Measurements from ENCODE around the gene TTC39B.

Gene TTC39B

DNA sequence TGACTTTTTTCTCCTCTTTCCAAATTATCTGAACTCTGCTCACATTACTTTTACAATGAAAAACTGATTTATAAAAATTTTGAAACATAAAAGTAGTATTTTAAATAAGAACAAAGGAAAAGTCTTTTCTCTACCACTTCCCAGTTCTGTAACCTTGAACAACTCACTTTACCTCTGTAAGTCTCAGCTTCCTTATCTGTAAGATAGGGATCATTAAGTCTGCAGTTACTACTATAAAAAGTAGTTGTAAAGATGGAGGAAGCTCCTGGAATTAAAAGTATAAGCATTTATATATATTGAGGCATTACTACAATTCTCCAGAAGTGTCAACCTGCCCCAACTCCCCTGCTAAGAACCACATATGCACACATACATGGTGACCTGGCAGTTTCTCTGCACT is 88.0 kb downstream of the TTC39B start:
- Histone ChIP-seq H3K36me3 (ENCODE audit: control insufficient read depth, insufficient read depth, low read length) (no peaks in the 10 kb centered on the region), H3K27me3 (replicated peaks; ENCODE audit: control insufficient read depth, insufficient read depth, low read length) (no peaks in the 10 kb centered on the region), H3K4me3 (replicated peaks; ENCODE audit: low read depth, low read length) (no peak overlapping the region)
- DNase-seq (ENCODE audit: extremely low read depth, insufficient read length), result no peak
- TF ChIP-seq, protein P1, sequence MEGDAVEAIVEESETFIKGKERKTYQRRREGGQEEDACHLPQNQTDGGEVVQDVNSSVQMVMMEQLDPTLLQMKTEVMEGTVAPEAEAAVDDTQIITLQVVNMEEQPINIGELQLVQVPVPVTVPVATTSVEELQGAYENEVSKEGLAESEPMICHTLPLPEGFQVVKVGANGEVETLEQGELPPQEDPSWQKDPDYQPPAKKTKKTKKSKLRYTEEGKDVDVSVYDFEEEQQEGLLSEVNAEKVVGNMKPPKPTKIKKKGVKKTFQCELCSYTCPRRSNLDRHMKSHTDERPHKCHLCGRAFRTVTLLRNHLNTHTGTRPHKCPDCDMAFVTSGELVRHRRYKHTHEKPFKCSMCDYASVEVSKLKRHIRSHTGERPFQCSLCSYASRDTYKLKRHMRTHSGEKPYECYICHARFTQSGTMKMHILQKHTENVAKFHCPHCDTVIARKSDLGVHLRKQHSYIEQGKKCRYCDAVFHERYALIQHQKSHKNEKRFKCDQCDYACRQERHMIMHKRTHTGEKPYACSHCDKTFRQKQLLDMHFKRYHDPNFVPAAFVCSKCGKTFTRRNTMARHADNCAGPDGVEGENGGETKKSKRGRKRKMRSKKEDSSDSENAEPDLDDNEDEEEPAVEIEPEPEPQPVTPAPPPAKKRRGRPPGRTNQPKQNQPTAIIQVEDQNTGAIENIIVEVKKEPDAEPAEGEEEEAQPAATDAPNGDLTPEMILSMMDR (IDR thresholded peaks at IDR 0.05; ENCODE audit: insufficient read depth, low read length, poor library complexity, severe bottlenecking), result no peak

DNA sequence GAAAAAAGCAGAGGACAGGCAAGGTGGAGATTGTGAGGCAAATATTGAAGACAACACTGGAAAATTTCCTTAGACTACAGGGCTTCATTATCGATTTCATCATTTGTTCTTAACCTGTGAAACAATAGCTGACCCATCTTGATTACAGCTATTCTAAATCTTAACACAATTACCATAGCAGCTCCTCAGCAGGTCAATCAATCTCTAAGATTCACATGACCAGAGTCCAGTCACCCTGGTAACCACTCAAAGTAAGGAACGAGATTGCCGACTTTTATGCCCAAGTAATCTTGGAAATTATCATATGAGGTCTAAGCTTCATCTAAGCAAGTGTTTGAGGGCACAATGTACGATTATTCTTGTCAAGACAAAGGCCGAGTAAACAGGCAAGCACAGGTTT is 93.8 kb downstream of the TTC39B start:
- Histone ChIP-seq H3K36me3 (ENCODE audit: control insufficient read depth, insufficient read depth, low read length) (no peaks in the 10 kb centered on the region), H3K27me3 (replicated peaks; ENCODE audit: control insufficient read depth, insufficient read depth, low read length) (no peaks in the 10 kb centered on the region), H3K4me3 (replicated peaks; ENCODE audit: low read depth, low read length) (no peak overlapping the region)
- TF ChIP-seq, protein P1 (IDR thresholded peaks at IDR 0.05; ENCODE audit: insufficient read depth, low read length, poor library complexity, severe bottlenecking), result no peak
- no peak for DNase-seq (ENCODE audit: extremely low read depth, insufficient read length)

DNA sequence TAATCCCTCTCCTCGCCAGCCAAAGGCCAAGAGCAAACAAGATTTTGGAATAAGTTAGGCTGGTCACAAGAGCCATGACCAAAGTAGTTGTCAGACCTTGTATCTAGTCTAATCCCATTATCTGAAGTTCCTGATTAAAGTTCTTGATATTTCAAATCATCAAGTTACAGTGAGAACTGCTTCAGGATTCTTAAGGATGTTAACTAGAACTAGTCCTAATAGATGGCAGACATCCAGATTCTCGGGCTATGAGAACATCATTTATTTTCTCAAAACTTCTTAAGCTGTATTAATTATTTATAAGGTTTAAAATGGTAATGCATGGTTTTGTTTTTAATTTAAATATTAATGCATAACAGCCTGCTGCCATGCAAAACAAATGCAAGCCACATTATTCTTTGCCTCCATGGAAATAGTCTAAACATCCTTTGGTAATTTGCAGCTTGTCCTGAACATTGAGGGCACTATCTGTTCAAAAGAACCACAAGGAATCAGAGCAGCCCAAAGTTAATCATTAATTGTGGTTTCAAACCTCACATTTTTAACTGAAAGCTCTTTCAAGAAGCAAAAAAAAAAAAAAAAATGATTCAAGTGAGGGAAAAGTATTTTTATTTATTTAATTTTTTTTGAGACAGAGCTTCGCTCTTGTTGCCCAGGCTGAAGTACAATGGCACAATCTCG is 95.1 kb downstream of the TTC39B start:
- no peak for DNase-seq (ENCODE audit: extremely low read depth, insufficient read length)
- TF ChIP-seq, protein P1 (IDR thresholded peaks at IDR 0.05; ENCODE audit: insufficient read depth, low read length, poor library complexity, severe bottlenecking), result no peak
- no peak overlapping the region for H3K4me3 ChIP-seq (replicated peaks; ENCODE audit: low read depth, low read length)

DNA sequence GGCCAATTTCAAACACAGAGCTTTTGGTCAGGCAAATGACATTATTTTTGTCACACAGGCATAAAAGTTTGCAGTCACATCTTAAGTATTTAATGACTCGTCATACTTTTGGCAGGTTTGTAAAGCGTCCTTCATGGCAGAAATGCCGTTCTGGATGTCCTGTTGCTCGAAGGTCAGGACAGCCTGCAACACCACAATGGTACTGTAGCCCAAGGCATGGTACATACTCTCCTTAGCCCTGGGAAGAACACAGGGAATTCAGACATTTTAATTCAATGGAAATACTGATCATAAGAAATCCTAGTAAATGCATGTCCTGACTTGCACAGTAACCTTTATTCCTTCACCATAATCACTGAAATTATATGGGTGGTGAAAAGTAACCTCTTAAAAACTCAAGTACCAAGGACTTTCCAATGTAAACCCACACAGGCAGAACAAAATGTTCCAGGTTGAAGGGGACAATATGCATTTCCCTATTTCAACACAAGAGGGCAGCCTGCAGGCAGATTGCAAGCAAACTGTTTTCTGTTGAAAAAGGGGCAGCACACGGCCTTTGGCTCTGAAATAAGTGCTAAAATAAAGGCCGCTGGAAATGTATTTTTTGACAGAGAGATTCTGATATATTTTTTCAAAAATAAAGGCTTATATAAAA is 95.7 kb downstream of the TTC39B start:
- TF ChIP-seq, protein P1 (IDR thresholded peaks at IDR 0.05; ENCODE audit: insufficient read depth, low read length, poor library complexity, severe bottlenecking), result peak; percentile 83
- no peaks in the 10 kb centered on the region for H3K27me3 ChIP-seq (replicated peaks; ENCODE audit: control insufficient read depth, insufficient read depth, low read length)
- no peak overlapping the region for H3K4me3 ChIP-seq (replicated peaks; ENCODE audit: low read depth, low read length)
- DNase-seq (ENCODE audit: extremely low read depth, insufficient read length), result peak; percentile 25
- H3K36me3 ChIP-seq (ENCODE audit: control insufficient read depth, insufficient read depth, low read length), result no peaks in the 10 kb centered on the region

More for the DNA sequence above, 95.1 kb downstream of the TTC39B start:
- H3K36me3 ChIP-seq (ENCODE audit: control insufficient read depth, insufficient read depth, low read length), result no peaks in the 10 kb centered on the region
- H3K27me3 ChIP-seq (replicated peaks; ENCODE audit: control insufficient read depth, insufficient read depth, low read length), result no peaks in the 10 kb centered on the region

DNA sequence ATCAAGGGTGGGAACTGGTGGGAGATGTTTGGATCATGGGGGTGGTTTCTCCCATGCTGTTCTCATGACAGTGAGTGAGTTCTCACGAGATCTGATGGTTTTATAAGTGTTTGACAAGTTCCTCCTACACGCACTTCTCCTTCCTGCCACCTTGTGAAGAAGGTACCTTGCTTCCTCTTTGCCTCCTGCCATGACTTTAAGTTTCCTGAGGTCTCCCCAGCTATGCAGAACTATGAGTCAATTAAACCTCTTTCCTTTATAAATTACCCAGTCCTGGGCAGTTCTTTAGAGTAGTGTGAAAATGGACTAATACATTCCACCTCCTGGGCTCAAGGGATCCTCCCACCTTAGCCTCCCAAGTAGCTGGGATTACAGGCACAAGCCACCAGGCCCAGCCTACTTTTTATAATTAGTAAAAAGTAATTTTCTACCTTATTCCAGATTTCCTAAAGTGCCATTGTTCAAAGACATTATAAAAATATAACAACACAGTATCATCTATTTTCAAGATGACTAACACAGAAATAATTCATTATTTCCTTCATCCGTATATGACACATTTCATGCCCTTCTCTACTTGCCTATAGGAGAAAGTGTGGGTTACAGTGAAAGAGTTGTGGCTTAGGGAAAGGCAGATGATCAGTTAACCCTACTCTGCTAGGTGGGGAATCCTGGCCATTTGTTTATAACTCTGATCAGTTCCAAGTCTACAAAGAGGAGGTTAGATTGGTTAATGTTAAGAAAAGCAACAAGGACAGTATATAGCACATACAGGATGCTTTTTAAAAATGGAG is 99.9 kb downstream of the TTC39B start:
- Histone ChIP-seq H3K36me3 (ENCODE audit: control insufficient read depth, insufficient read depth, low read length) (no peaks in the 10 kb centered on the region), H3K4me3 (replicated peaks; ENCODE audit: low read depth, low read length) (no peak overlapping the region), H3K27me3 (replicated peaks; ENCODE audit: control insufficient read depth, insufficient read depth, low read length) (no peaks in the 10 kb centered on the region)
- DNase-seq (ENCODE audit: extremely low read depth, insufficient read length), result no peak
- TF ChIP-seq, protein P1 (IDR thresholded peaks at IDR 0.05; ENCODE audit: insufficient read depth, low read length, poor library complexity, severe bottlenecking), result no peak

Data from GM06990 (cell line).